Stimulated activated CD8-positive, alpha-beta memory T cell treated with anti-CD3 and anti-CD28 coated beads, Interleukin-4, amount 100 ng/mL, for 4 hours (primary cell): Measurements from ENCODE around the gene PACS1.
"Not testable (repeated sequence)": the region's sequence is repeated elsewhere in the genome, so short reads cannot be mapped to it uniquely, and the experiment has no call there.

ENCODE experiments used
- DNase-seq, 2 donors: peaks; one replicate each; pipeline ENCODE4 v3.0.0-alpha.2; 2020; ENCODE audit warnings: low read depth in 2 of 2, low spot score in 1 of 2

The PACS1 gene

DNA sequence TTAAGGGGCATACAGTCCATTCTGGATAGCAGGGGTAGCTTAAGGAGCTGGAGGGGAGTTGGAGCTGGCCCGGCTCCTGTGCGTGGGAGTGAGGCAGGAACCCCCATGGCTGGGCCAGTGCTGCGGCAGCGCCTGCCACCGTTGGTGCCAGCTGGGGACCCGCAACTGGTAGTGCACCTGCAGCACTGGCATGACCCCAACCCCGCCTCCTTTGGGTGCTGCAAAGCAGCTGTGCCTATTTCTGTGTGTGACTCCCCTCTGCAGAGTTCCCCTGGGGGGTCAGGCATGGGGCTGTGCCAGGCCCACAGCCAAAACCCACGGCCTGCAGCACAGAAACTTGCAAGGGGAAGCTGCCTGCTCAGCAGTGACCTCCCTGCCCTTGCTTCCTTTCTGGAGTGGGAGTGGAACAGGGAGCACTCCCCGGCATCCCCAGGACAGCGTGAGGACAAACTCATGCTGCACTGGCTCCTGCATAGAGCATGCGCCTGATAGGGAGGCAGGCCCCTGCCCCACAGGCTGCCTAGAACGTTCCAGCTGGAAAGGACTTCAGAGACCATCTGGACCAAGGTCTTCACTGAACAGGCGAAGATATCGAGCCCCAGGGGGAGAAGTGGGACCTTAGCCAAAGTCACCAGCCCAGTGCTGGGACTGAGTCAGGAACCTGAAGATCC, 172.2 kb downstream of the PACS1 start:
- no peak for DNase-seq

DNA sequence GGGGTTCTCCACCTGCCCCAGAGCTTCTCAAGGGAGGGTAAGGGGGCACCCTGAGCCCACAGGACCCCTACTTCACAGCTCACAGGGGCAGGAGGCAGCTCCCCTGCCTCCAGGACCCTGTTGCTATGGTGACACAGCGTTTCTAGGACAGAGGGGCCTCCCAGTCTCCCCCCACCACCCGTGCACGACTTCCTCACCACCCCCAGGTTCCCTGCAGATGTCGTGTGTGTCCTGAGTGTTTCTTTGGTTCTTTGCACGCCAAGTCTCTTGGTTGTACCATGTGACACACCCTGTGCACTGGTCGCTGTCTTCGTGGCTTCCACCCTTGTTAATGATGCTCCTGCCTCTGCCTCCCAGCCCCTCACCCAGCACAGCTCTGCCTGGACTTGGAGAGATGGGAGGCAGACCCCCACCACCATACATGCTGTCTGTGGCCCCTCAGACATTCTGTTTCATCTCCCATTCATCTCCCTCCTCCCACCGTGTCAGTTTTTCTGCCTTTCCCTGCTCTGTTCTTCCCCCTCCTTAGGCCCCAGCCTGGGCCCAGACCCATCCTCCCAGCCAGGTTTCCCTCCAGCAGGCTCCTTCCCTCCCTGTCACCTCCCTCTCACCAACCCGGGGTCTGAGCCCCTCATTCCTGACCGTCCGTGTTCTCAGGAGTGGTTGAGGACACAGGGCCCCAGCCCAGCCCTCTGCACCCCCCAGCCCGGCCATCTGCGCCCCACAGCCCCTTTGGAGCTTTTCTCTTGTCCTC, 173.9 kb downstream of the PACS1 start:
- no peak for DNase-seq

DNA sequence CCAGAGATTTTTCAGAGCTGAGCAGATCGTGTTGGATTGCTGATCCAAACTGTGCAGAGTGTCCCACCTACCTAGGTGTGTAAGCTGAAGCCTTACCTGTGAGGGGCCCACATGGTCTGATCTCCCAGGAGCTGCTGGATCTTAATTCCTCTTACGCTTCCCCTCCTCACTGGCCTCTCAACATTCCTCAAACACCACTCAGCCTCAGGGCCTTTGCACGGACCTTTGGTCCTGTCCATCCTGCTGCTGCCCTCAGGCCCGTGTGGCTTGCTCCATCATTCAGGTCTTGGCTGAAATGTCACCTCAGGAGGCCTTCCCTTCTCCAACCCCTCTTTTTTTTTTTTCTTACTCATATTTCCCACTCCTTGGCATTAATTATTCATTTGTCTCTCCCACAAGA, 177.2 kb downstream of the PACS1 start:
- DNase-seq = no peak

DNA sequence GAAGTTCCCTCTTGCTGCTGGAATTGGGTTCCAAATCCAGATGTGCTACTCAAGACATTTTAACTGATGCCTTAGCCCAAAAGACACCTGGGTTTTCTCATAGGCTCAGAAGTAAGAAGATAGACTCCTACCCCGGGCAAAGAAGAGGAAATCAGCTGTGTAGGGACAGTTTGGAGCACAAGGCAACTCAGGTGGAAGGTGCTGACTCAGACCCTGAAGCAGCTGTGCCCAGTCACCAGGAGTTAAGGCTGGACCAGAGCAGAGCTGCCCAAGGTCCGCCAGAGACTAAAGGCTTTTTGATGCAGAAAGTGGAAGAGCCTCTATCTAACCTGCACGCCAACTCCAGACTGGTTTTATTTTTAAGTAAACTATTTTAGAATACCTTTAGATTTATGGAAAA, 177.7 kb downstream of the PACS1 start:
- no peak for DNase-seq

DNA sequence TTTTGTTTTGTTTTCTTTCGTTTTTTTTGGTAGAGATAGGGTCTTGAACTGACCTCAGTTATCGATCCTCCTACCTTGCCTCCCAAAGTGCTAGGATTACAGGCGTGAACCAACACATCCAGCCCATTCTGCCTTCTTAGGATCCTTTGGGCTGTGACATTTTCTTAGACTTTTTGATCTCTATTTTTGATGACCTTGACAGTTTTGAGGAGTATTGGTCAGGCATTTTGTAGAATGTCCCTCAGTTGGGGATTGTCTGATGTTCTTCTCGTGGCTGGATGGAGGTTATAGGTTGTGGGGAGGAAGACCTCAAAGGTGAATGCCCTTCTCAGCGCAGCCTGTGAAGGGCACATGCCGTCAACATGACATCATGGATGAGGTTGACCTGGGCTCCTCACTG, 178.8 kb downstream of the PACS1 start:
- no peak for DNase-seq

DNA sequence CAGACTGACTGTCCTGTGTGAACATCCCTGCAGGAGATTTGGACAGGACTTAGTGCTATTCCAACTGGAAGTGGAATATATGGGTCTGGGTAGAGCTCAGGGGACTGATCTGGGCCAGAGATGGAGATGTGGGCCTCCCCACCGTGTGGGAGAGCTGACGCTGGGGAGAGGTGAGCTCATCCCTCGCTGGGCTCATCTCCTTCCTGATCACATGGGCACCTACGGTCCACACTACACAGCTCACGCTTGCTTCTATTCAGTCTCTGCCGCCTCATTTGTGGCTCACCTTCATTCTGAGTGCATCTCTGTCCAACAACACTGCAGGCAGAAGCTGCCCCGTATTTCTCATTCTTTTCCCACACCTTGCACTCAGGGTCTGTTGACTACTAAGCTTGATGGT, 181.7 kb downstream of the PACS1 start:
- no peak for DNase-seq

DNA sequence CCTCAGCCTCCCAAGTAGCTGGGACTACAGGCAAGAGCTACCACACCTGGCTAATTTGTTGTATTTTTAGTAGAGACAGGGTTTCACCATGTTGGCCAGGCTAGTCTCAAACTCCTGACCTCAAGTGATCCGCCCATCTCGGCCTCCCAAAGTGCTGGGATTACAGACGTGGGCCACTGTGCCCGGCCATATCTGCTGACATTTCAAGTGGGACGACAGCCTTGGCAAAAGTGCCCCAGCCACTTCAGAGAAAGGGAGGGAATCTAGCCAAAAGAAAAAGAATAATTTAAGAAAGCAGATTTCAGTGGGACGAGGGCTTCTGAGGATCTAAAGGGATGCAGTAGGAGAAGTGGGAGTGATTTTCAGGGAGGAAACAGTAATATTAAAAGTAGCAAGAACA, 183.0 kb downstream of the PACS1 start:
- not testable (repeated sequence) for DNase-seq

DNA sequence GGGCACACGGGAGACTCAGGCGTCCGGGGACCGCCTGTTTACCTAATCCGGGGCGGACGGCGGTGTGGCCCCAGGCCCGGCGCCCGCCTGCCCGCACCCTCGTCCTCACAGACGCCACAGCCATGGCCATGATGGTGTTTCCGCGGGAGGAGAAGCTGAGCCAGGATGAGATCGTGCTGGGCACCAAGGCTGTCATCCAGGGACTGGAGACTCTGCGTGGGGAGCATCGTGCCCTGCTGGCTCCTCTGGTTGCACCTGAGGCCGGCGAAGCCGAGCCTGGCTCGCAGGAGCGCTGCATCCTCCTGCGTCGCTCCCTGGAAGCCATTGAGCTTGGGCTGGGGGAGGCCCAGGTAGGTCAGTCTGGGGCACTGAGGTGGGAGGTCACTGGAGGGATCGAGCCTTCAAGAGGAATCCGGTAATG, 188.4 kb downstream of the PACS1 start:
- no peak for DNase-seq

DNA sequence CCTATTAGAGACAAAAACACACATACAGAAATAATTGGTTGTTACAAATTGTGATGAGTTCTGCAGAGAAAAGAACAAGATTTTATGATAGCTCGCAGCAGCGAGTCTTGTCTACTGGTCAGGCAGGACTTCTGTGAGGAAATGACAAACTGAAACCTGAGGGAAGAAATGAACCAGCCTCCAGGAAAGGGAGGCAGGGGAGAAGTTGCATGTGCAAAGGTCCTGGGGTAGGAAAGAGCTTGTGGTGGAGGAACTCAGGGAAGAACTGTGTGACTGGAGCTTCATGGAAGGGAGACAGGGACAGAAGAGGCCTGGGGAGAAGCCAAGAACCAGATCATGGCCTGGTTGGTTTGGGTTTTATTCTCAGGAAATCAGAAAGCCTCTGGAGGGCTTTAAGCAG, 189.2 kb downstream of the PACS1 start:
- DNase-seq = no peak

DNA sequence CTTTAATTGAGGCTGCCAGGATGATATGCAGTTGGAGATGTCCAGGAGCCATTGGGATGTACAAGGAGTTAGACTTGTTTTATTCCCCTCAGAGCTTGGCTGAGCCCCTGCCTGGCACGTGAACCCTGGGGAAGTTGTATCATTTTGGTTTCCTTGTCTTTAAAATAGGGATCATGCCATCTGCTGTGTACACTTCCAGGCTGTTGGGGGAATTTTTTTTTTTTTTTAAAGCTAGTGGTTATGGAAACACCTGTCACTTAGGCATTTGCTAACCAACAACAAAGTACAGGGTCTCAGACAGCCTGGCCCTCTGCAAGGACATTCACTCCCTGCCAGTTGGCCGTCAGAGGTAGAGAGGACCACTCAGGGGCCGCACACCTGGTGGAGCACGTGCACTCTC, 189.9 kb downstream of the PACS1 start:
- DNase-seq = no peak

DNA sequence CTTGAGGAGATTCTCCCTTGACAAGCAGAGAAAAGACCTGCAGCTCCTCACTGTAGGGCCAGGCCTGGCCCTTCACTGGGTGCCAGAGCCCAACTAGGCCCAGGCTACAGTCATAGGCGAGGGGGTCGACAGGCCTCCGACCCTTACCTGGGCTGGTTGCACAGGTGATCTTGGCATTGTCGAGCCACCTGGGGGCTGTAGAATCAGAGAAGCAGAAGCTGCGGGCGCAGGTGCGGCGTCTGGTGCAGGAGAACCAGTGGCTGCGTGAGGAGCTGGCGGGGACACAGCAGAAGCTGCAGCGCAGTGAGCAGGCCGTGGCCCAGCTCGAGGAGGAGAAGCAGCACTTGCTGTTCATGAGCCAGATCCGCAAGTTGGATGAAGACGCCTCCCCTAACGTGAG, 191.5 kb downstream of the PACS1 start:
- DNase-seq = no peak

DNA sequence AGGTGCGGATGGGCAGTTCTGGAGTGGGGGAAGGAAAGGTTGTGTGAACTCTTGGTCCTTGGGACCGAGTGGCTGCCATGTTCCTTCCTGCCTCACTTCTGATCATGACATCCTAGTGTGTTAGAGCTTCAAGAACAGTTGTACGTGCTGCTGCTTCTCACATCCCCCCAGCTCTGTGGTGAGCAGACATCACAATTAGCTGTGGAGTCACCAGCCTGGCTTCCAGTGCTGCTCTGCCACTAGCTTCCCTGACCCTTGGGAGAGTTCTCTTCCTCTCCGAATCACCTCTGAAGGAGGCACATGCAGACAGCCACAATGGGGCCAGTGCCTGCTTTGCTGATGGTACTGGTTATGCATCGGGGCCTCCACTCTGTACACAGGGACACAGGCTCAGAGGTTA, 192.1 kb downstream of the PACS1 start:
- DNase-seq = no peak

DNA sequence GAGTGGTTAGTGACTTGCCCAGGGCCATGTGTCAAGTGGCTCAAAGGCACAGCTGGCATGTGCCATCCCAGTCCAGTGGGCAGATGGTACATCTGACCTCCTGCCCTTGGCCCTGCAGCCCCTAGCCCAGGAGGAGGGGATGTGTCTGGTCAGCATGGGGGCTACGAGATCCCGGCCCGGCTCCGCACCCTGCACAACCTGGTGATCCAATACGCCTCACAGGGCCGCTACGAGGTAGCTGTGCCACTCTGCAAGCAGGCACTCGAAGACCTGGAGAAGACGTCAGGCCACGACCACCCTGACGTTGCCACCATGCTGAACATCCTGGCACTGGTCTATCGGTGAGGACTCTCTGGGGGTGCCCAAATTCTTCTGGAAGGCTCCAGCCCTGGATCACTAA, 192.6 kb downstream of the PACS1 start:
- DNase-seq = no peak

DNA sequence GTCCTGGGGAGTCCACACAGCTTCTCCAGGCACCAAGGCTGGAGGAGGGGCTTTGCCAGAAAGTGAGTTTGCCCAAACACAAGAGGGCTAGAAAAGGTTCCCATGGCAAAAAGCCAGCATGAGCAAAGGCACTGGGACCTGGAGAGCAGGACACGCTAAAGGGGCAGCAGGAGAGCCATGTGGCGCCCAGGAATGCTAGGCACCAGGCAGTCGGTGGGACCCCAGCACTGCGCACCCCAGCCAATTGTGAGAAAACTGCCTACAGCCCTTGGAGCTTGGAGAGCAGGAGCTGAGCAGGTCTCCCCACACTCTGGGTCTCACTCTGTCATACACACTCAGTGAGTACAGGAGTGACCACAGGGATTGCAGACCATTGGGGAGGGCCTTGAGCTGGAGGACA, 193.2 kb downstream of the PACS1 start:
- no peak for DNase-seq

DNA sequence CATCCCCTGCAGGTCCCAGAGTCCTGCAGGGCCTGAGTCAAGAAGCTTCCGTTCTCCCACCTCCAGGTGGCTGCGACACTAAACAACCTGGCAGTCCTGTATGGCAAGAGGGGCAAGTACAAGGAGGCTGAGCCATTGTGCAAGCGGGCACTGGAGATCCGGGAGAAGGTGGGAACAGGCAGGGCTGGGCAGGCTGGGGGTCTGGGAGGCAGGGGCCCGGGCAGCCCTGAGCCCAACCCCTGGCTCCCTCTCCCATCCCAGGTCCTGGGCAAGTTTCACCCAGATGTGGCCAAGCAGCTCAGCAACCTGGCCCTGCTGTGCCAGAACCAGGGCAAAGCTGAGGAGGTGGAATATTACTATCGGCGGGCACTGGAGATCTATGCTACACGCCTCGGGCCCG, 193.7 kb downstream of the PACS1 start:
- DNase-seq = no peak

DNA sequence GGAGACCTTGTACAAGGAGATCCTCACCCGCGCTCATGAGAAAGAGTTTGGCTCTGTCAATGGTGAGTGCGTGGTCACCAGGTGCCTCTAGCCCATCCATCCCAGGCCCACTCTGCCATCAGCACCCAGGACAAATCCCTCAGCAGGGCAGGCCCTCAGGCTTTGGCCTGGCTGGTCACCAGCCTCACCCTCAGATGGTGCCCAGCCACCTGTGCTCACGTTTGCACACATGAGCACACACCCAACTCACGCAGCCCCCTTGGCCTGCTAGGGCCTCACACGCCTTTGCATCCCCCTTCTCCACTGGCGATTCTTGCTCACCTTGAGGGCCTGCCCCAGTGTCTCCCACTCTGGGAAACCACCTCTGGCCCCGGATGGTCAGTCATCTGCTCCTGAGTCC, 194.3 kb downstream of the PACS1 start:
- no peak for DNase-seq

DNA sequence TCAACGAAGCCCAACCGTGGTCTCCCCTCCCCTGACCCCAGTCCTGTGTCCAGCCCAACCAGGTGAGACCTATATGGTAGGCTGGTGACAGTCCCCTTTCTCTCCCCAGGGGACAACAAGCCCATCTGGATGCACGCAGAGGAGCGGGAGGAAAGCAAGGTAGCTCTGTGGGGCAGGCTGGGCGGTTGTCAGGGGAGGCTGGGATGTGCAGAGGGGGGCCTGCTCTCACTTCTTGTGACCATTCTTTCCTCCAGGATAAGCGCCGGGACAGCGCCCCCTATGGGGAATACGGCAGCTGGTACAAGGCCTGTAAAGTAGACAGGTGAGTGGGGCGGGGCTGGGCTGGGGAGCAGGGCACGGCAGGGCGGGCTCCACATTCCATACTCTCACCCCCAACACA, 194.8 kb downstream of the PACS1 start:
- DNase-seq = no peak

DNA sequence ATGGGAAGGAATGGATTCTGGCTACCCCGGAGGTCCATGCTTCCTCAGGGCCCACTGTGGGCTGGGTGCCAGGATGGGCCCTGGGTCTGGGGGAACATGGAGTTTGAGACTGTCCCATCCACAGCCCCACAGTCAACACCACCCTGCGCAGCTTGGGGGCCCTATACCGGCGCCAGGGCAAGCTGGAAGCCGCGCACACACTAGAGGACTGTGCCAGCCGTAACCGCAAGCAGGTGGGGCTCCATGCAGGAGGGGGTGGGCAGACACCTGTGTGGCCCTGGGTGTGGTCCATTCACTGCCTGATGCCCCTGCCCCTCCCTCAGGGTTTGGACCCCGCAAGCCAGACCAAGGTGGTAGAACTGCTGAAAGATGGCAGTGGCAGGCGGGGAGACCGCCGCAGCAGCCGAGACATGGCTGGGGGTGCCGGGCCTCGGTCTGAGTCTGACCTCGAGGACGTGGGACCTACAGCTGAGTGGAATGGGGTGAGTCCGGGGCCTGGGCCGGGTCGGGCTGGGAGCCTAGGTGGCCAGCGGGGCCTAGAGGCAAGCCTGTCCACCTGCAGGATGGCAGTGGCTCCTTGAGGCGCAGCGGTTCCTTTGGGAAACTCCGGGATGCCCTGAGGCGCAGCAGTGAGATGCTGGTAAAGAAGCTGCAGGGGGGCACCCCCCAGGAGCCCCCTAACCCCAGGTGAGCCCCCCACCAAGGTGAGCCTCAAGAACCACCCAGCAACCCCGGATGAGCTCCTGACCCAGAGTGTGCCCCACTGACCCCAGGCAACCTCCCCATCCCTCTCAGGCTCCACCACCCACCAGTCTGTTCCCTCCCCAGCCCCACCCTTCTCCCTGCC, 195.7 kb downstream of the PACS1 start:
- DNase-seq = no peak

DNA sequence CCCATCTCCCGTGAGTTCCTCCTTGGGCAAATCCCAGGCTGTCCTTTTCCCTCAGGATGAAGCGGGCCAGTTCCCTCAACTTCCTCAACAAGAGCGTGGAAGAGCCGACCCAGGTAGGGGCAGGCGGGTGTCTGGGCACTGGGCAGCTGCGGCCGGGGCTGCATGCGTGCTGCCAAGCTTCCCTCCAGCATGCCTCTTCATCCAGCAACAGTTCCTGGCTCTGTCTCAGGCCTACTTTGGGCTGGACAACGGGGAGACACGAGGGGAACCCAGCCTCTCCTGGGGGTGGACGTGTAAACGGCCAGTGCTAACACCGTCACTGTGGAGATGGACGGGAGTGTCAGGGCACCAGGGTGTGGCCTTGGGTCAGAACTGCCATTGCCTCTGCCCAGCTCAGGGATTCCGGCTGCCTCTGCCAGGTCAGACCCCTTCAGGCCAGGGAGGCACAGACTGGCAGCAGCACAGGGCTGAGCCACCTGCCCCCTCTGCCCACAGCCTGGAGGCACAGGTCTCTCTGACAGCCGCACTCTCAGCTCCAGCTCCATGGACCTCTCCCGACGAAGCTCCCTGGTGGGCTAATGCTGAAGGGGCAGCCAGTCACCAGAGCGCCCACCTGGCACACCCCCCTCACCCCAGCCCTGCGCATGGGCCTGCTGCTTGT, 196.4 kb downstream of the PACS1 start:
- DNase-seq = no peak

DNA sequence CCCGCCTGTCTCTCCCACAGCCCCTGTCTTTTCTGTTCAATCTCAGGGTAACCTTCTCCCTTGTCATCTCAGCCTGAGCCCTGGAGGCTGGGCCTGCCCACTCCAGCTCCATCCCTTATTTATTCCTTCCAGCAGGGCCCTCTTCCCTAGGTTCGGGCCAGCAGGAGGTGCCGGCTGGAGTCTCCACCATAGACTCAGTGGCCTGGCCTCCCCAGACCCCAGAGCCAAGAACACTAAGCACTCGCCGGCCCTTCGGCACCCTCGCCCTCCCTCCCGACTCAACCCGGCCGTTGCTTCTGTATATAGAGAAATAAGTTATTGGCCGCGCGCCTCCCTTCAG, 196.9 kb downstream of the PACS1 start:
- DNase-seq = no peak

DNA sequence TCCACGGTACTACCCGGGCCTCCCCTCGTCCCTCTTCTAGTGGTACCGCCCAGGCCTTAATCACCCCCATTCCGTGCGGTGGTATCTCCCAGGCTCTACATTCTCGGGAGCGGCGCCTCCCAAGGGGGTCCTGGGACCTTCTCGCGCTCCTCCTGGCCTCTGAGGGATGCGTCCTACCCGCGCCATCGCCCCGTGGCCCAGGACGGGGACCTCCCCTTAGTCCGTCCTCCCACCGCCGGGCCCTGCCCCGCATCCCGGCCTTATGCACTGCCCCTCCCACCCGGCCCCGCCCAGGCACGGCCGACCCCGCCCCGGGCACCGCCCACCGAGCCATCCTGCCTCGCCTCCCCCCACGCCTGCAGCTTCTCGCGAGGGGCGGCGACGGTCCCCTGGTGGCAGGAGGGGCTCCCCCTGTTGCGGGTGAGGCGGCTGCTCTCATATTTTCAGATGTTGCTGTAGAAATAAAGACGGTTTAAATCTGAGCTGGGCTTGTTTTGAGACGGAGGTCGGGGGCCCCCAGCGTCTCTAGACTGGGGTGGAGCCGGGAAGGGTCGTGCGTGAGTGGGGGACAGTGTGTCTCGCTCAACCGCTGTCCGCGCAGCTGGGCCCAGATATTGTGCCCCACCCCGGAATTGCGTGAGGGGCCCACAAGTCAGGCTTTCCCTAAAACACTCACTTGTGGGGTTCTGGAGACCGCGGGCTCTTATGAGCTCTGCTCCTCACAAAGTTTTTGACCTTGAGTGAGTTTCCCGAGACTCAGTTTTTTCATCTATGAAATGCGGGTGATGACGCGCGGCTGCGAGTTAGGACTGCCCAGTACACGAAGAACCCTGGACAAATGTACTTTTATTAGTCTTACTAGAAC, 197.5 kb downstream of the PACS1 start:
- DNase-seq = peak; percentile 68 to 71
